NOMO-1 treated with dmso at 0.1 percent for 144 hours (cell line): ENCODE results near the gene TLE6.
"Not testable (repeated sequence)": the region's sequence is repeated elsewhere in the genome, so short reads cannot be mapped to it uniquely, and the experiment has no call there.

Experiments used
- DNase-seq: peaks from one replicate; lab custom pipeline; 2025; ENCODE audit not compliant: unreplicated experiment; lab: John Stamatoyannopoulos, UW

Gene TLE6

GRCh38 chr19:2977001-2977745 lies at the start of gene TLE6:
Gene TLE6, plus strand, starts transcription at chr19:2977564. Its CDS starts 670 bp downstream, at chr19:2978234.
- DNase-seq = peak; percentile 95

GRCh38 chr19:2933490-2933910 lies 43.9 kb upstream of the TLE6 start:
- DNase-seq = no peak

- DNase-seq = not testable (repeated sequence)
These were observed 41.5 kb upstream of the TLE6 start for GRCh38 chr19:2935863-2936262.

GRCh38 chr19:2942928-2943640 lies 34.3 kb upstream of the TLE6 start:
- no peak for DNase-seq

GRCh38 chr19:2944403-2944774 lies 33.0 kb upstream of the TLE6 start:
- no peak for DNase-seq

GRCh38 chr19:2944775-2945574 lies 32.4 kb upstream of the TLE6 start, which contains the start of gene ZNF77:
Gene ZNF77, minus strand, starts transcription at chr19:2944971. Its CDS starts 131 bp downstream, at chr19:2944840.
- peak; percentile 97 for DNase-seq

- DNase-seq = no peak
These were observed 31.7 kb upstream of the TLE6 start for GRCh38 chr19:2945575-2946184.

- DNase-seq = no peak
These were observed 27.5 kb upstream of the TLE6 start for GRCh38 chr19:2949939-2950285.

GRCh38 chr19:2950286-2951124 lies 26.9 kb upstream of the TLE6 start:
- peak; percentile 98 for DNase-seq

GRCh38 chr19:2952953-2953481 lies 24.3 kb upstream of the TLE6 start:
- DNase-seq = no peak

- DNase-seq = no peak
These were observed 20.2 kb upstream of the TLE6 start for GRCh38 chr19:2957160-2957559.

- DNase-seq = no peak
These were observed 17.2 kb upstream of the TLE6 start for GRCh38 chr19:2960120-2960519.

GRCh38 chr19:2962018-2962670 lies 15.2 kb upstream of the TLE6 start:
- DNase-seq = no peak

GRCh38 chr19:2963122-2963521 lies 14.2 kb upstream of the TLE6 start:
- no peak for DNase-seq

- not testable (repeated sequence) for DNase-seq
These were observed 13.7 kb upstream of the TLE6 start for GRCh38 chr19:2963631-2964030.

- DNase-seq = no peak
These were observed 12.5 kb upstream of the TLE6 start for GRCh38 chr19:2964874-2965273.

GRCh38 chr19:2967972-2968371 lies 9.4 kb upstream of the TLE6 start:
- no peak for DNase-seq

- no peak for DNase-seq
These were observed 8.3 kb upstream of the TLE6 start for GRCh38 chr19:2969104-2969504.

GRCh38 chr19:2970201-2970835 lies 7.0 kb upstream of the TLE6 start:
- DNase-seq = no peak
